H1 (cell line): ENCODE results near the gene MUC2. TPM values are rescaled to one million over a fixed set of nuclear protein-coding genes. Genes with fewer than 3 reads are reported as not detected.

Experiments
- CTCF ChIA-PET: fragments of 300-600 bp; sonication (Branson Sonifier 250); formaldehyde crosslinking; loops from one replicate; lab custom pipeline; 2021; ENCODE audit not compliant: partially characterized antibody; lab: Charles Lee
- POLR2A ChIA-PET: fragments of 300-600 bp; sonication (Branson Sonifier 250); formaldehyde crosslinking; loops from one replicate; lab custom pipeline; 2021; ENCODE audit warnings: inconsistent platforms; ENCODE audit not compliant: partially characterized antibody; lab: Charles Lee
- DNase-seq, 2 experiments: peaks; one replicate each; pipeline versions ENCODE4 v3.0.0 to v3.0.0-alpha.2; 2010 to 2022; ENCODE audit warnings: low spot score in 2 of 2, low read depth in 1 of 2, mixed read lengths in 1 of 2
- FAIRE-seq: peaks from 2 replicates; lab custom pipeline; 2011; peaks lifted over from hg19 to GRCh38; lab: Jason Lieb, UNC
- H2AFZ ChIP-seq: 2 replicates; pipeline ENCODE4 v1.8.1; 2012; ENCODE audit warnings: low read length, inconsistent platforms
- H2AK5ac ChIP-seq: 2 replicates; pipeline ENCODE4 v1.6.1; 2013; ENCODE audit warnings: low read depth, low read length
- H2BK120ac ChIP-seq: replicated peaks from 2 replicates; pipeline ENCODE3; 2013; ENCODE audit warnings: low read depth, low read length, inconsistent platforms
- H2BK12ac ChIP-seq: 2 replicates; pipeline ENCODE4 v1.6.1; 2013; ENCODE audit warnings: low read depth, low read length
- H2BK15ac ChIP-seq: 2 replicates; pipeline ENCODE4 v1.6.1; 2013; ENCODE audit warnings: low read length
- H2BK20ac ChIP-seq: 2 replicates; pipeline ENCODE4 v1.6.1; 2013; ENCODE audit warnings: low read length
- H2BK5ac ChIP-seq: 2 replicates; pipeline ENCODE4 v1.6.1; 2013; ENCODE audit warnings: low read depth, low read length
- H3K14ac ChIP-seq: 2 replicates; pipeline ENCODE4 v1.6.1; 2013; ENCODE audit warnings: inconsistent platforms; ENCODE audit not compliant: insufficient read length
- H3K18ac ChIP-seq: 2 replicates; pipeline ENCODE4 v1.6.1; 2013; ENCODE audit warnings: low read length; ENCODE audit errors: extremely low read depth
- H3K23ac ChIP-seq: 2 replicates; pipeline ENCODE4 v1.6.1; 2013; ENCODE audit warnings: inconsistent platforms; ENCODE audit not compliant: insufficient read length
- H3K23me2 ChIP-seq: 2 replicates; pipeline ENCODE4 v1.6.1; 2013; ENCODE audit warnings: low read depth, low read length
- H3K27ac ChIP-seq: 2 replicates; pipeline ENCODE4 v1.6.1; 2011; ENCODE audit warnings: low read depth, low read length, inconsistent platforms
- H3K27me3 ChIP-seq, 4 experiments: replicated peaks in 1 of 4; 1 replicate in 1 of 4; 2 replicates in 3 of 4; pipeline versions ENCODE4 v1.6.1 to v1.8.1; 2011 to 2013; ENCODE audit warnings: low read length in 3 of 4, mild to moderate bottlenecking in 3 of 4, inconsistent platforms in 2 of 4, mixed read lengths in 2 of 4, moderate library complexity in 1 of 4; ENCODE audit not compliant: control insufficient read depth in 3 of 4, insufficient read depth in 3 of 4; ENCODE audit errors: extremely low read depth in 1 of 4
- H3K36me3 ChIP-seq, 4 experiments: 2 replicates each; pipeline versions ENCODE4 v1.6.1 to v1.8.1; 2011 to 2013; ENCODE audit warnings: mild to moderate bottlenecking in 4 of 4, low read length in 3 of 4, moderate library complexity in 2 of 4, control low read depth in 1 of 4, inconsistent platforms in 1 of 4; ENCODE audit not compliant: insufficient read depth in 4 of 4, control insufficient read depth in 2 of 4
- H3K4ac ChIP-seq: replicated peaks from 2 replicates; pipeline ENCODE3; 2013; ENCODE audit warnings: low read length, low read depth, mixed read lengths, inconsistent platforms; ENCODE audit not compliant: insufficient read length
- H3K4me1 ChIP-seq, 4 experiments: replicated peaks in 1 of 4; 1 replicate in 1 of 4; 2 replicates in 3 of 4; pipeline versions ENCODE4 v1.6.1 to v1.8.1; 2011 to 2013; ENCODE audit warnings: low read length in 3 of 4, inconsistent platforms in 2 of 4, mixed read lengths in 1 of 4; ENCODE audit not compliant: insufficient read depth in 4 of 4, control insufficient read depth in 3 of 4
- H3K4me2 ChIP-seq, 2 experiments: 2 replicates each; pipeline versions ENCODE4 v1.6.1 to v1.8.1; 2011 to 2013; ENCODE audit warnings: low read depth in 2 of 2, low read length in 2 of 2, control low read depth in 1 of 2, inconsistent platforms in 1 of 2, mild to moderate bottlenecking in 1 of 2; ENCODE audit not compliant: insufficient read depth in 1 of 2
- H3K4me3 ChIP-seq, 4 experiments: fragments of 200-600, 300-600 bp in 1 of 4; sonication (generic), shearing (Covaris generic), sonication (Bioruptor Twin) in 1 of 4; 2 replicates each; pipeline versions ENCODE4 v1.5.1 to v1.8.1; 2011 to 2016; ENCODE audit warnings: low read length in 4 of 4, low read depth in 3 of 4, control low read depth in 2 of 4, inconsistent platforms in 2 of 4, mild to moderate bottlenecking in 2 of 4, mixed read lengths in 1 of 4, moderate library complexity in 1 of 4; ENCODE audit not compliant: insufficient read depth in 2 of 4; ENCODE audit errors: extremely low read depth in 1 of 4
- H3K56ac ChIP-seq: replicated peaks from 2 replicates; pipeline ENCODE3; 2013; ENCODE audit warnings: low read depth, mild to moderate bottlenecking, mixed read lengths, low read length, inconsistent platforms; ENCODE audit not compliant: insufficient read length
- H3K79me1 ChIP-seq: 2 replicates; pipeline ENCODE4 v1.6.1; 2013; ENCODE audit warnings: low read depth, low read length, control low read depth
- H3K79me2 ChIP-seq, 2 experiments: 2 replicates each; pipeline versions ENCODE4 v1.6.1 to v1.8.1; 2012 to 2013; ENCODE audit warnings: low read length in 2 of 2, mild to moderate bottlenecking in 2 of 2, inconsistent platforms in 1 of 2; ENCODE audit not compliant: insufficient read depth in 2 of 2, control insufficient read depth in 1 of 2
- H3K9ac ChIP-seq, 4 experiments: replicated peaks in 1 of 4; 1 replicate in 1 of 4; 2 replicates in 3 of 4; pipeline versions ENCODE4 v1.6.1 to v1.8.1; 2011 to 2013; ENCODE audit warnings: low read depth in 3 of 4, low read length in 3 of 4, control low read depth in 2 of 4, mild to moderate bottlenecking in 2 of 4, moderate library complexity in 2 of 4, inconsistent platforms in 1 of 4; ENCODE audit errors: extremely low read depth in 1 of 4
- H3K9me3 ChIP-seq, 2 experiments: 2 replicates each; pipeline versions ENCODE4 v1.6.1 to v1.8.1; 2012 to 2013; ENCODE audit warnings: mild to moderate bottlenecking in 2 of 2, moderate library complexity in 2 of 2, control low read depth in 1 of 2, inconsistent platforms in 1 of 2, low read depth in 1 of 2, low read length in 1 of 2, mixed read lengths in 1 of 2; ENCODE audit not compliant: insufficient read depth in 2 of 2
- H4K20me1 ChIP-seq, 2 experiments: replicated peaks in 1 of 2; 2 replicates each; pipeline versions ENCODE3 to v1.8.1; 2011 to 2013; ENCODE audit warnings: inconsistent platforms in 2 of 2, low read length in 2 of 2, mild to moderate bottlenecking in 1 of 2; ENCODE audit not compliant: insufficient read depth in 2 of 2, control insufficient read depth in 1 of 2
- H4K5ac ChIP-seq: 2 replicates; pipeline ENCODE4 v1.6.1; 2013; ENCODE audit warnings: low read length, low read depth, mixed read lengths, inconsistent platforms; ENCODE audit not compliant: insufficient read length
- H4K8ac ChIP-seq: 2 replicates; pipeline ENCODE4 v1.8.0; 2013; ENCODE audit warnings: mild to moderate bottlenecking, moderate library complexity, low read length, inconsistent platforms; ENCODE audit not compliant: insufficient read depth; ENCODE audit errors: extremely low read depth
- H4K91ac ChIP-seq: replicated peaks from 2 replicates; pipeline ENCODE3; 2013; ENCODE audit warnings: low read length, mixed read lengths, inconsistent platforms; ENCODE audit not compliant: insufficient read length
- CBX8 ChIP-seq: fragments of 300-800, 300-1000 bp; sonication (generic); IDR thresholded peaks from 2 replicates; pipeline ENCODE4 v1.7.1; 2016; ENCODE audit warnings: low read depth, low read length, borderline replicate concordance
- CHD2 ChIP-seq: IDR thresholded peaks from 2 replicates; pipeline ENCODE4 v1.6.1; 2012; ENCODE audit warnings: low read length, improper control_type of control experiment
- EGR1 ChIP-seq: IDR thresholded peaks from 2 replicates; pipeline ENCODE4 v1.6.1; 2011; ENCODE audit warnings: low read depth, low read length, borderline replicate concordance
- KDM5A ChIP-seq: fragments of 200-600 bp; IDR thresholded peaks from 2 replicates; pipeline ENCODE4 v1.7.1; 2012; ENCODE audit warnings: mild to moderate bottlenecking, low read length, inconsistent platforms, mixed read lengths
- MAFK ChIP-seq: IDR thresholded peaks from 2 replicates; pipeline ENCODE4 v1.6.1; 2012; ENCODE audit warnings: low read depth, mild to moderate bottlenecking, improper control_type of control experiment, low read length
- SP2 ChIP-seq: IDR thresholded peaks from 2 replicates; pipeline ENCODE4 v1.6.1; 2012; ENCODE audit warnings: mild to moderate bottlenecking, low read length, inconsistent platforms
- TBP ChIP-seq: IDR thresholded peaks from 2 replicates; pipeline ENCODE4 v1.6.1; 2011; ENCODE audit warnings: low read depth, low read length, improper control_type of control experiment
- TCF12 ChIP-seq: IDR thresholded peaks from 2 replicates; pipeline ENCODE4 v1.6.1; 2011; ENCODE audit warnings: low read depth, mild to moderate bottlenecking, low read length
- WGBS, 2 experiments: shearing (Covaris generic) in 1 of 2; methylation state at CpG; one replicate each; pipeline versions ENCODE4 v1.1.6 to v1.1.7; 2013 to 2015; ENCODE audit warnings: low lambda C conversion rate in 2 of 2, mixed read lengths in 2 of 2, inconsistent platforms in 1 of 2, low coverage in 1 of 2, missing lambda C conversion rate in 1 of 2; ENCODE audit not compliant: insufficient replicate concordance in 2 of 2, insufficient coverage in 1 of 2, insufficient read length in 1 of 2; ENCODE audit errors: extremely low coverage in 1 of 2, missing lambda C conversion rate in 1 of 2; 5-methylcytosine and 5-hydroxymethylcytosine counted together
- polyA plus RNA-seq, 7 experiments: library from polyadenylated mRNA; depleted of rRNA in 3 of 7; stranded (reverse) in 5 of 7; unstranded in 2 of 7; fragments of >200 nt in 5 of 7; fragments of 200-250 nt in 2 of 7; gene quantifications; 1 replicate in 5 of 7; 2 replicates in 1 of 7; 4 replicates in 1 of 7; pipeline versions ENCODE4 v1.2.1 to v1.2.3, GENCODE V29; 2011 to 2013; ENCODE audit warnings: missing spikeins in 2 of 7, mixed read lengths in 2 of 7
- total RNA-seq: library from RNA; stranded (reverse); fragmentation: NEBNext Ultra II Directional; extraction: Animal tissue kit (Norgen Biotek cat#: 25700); gene quantifications from 2 replicates; pipeline ENCODE4 v1.2.1, GENCODE V29; 2021

Gene MUC2
- total and polyA plus RNA-seq, 2 of the 8 experiments (the other 6 are each of a cell fraction or from before 2014, with no cell fraction given) = not detected

- Histone ChIP-seq H3K36me3 (peaks cover 0 to 3% (median 0%) of the 10 kb centered on the region in 4 experiments; a peak in 1 of 8 replicates), H2AFZ (no peak overlapping the region), H4K8ac (no peak overlapping the region), H2BK20ac (no peak overlapping the region), H3K79me2 (no peaks in the 10 kb centered on the region), H3K27ac (no peak overlapping the region), H3K23me2 (peaks cover 6% of the 10 kb centered on the region; the same call in 1 of the 2 replicates), H4K5ac (no peak overlapping the region), H3K4ac (no peak overlapping the region), H3K4me2 (no peak overlapping the region), H3K4me1 (no peaks in the 10 kb centered on the region), H3K4me3 (no peak overlapping the region), H3K9me3 (peaks cover 26 to 42% of the 10 kb centered on the region in 2 experiments), H4K20me1 (peaks cover 0 to 4% of the 10 kb centered on the region in 2 experiments), H4K91ac (no peak overlapping the region), H3K9ac (no peak overlapping the region), H2BK15ac (no peak overlapping the region), H3K18ac (no peak overlapping the region), H3K23ac (no peak overlapping the region), H2BK12ac (no peak overlapping the region), H3K79me1 (peaks cover 2% of the 10 kb centered on the region; the same call in 1 of the 2 replicates), H2BK120ac (no peak overlapping the region), H3K14ac (no peak overlapping the region), H3K56ac (no peak overlapping the region), H2BK5ac (no peak overlapping the region), H2AK5ac (no peak overlapping the region), H3K27me3 (no peaks in the 10 kb centered on the region; a peak in 1 of 7 replicates)
- FAIRE-seq = no peak
- CTCF ChIA-PET = interaction anchor here (0.6 kb wide), 1 partner anchor 813 kb away, joined by 3 read pairs; no protein-coding TSS in a partner anchor
- no peak for DNase-seq
- WGBS, 2 experiments = 79% methylated on average over 2 of the region's 7 CpGs; no CpG with 5 or more reads in 1 of the 2 experiments
- POLR2A ChIA-PET = no interaction called here
- TF ChIP-seq MAFK (no peak), TBP (no peak), TCF12 (no peak), SP2 (no peak), CBX8 (no peak), CHD2 (no peak), KDM5A (no peak), EGR1 (no peak)
Measured at GRCh38 chr11:1092919-1093318, 18.2 kb downstream of the MUC2 start.
